ENCODE data around the gene TBC1D22B.

Gene TBC1D22B

GRCh38 chr6:37239950-37240713 lies 17.4 kb upstream of the TBC1D22B start:
- peak; percentile 56 to 63 for DNase-seq (ENCODE audit: low read depth in 2 of 2)

- DNase-seq (ENCODE audit: low read depth in 2 of 2) = no peak
Measured at GRCh38 chr6:37241131-37241530, 16.4 kb upstream of the TBC1D22B start.

- DNase-seq (ENCODE audit: low read depth in 2 of 2) = no peak
Measured at GRCh38 chr6:37241775-37242428, 15.7 kb upstream of the TBC1D22B start.

GRCh38 chr6:37242429-37243052 lies 15.0 kb upstream of the TBC1D22B start:
- no peak for DNase-seq (ENCODE audit: low read depth in 2 of 2)

- DNase-seq (ENCODE audit: low read depth in 2 of 2) = no peak
Measured at GRCh38 chr6:37243131-37243815, 14.3 kb upstream of the TBC1D22B start.

GRCh38 chr6:37243816-37244370 lies 13.7 kb upstream of the TBC1D22B start:
- DNase-seq (ENCODE audit: low read depth in 2 of 2) = no peak

- DNase-seq (ENCODE audit: low read depth in 2 of 2) = no peak
Measured at GRCh38 chr6:37244430-37245310, 12.9 kb upstream of the TBC1D22B start.

GRCh38 chr6:37251211-37251780 lies 6.3 kb upstream of the TBC1D22B start:
- no peak for DNase-seq (ENCODE audit: low read depth in 2 of 2)

- no peak for DNase-seq (ENCODE audit: low read depth in 2 of 2)
Measured at GRCh38 chr6:37253486-37254007, 4.0 kb upstream of the TBC1D22B start.

- DNase-seq (ENCODE audit: low read depth in 2 of 2) = no peak
Measured at GRCh38 chr6:37254881-37255280, 2.7 kb upstream of the TBC1D22B start.

- no peak for DNase-seq (ENCODE audit: low read depth in 2 of 2)
Measured at GRCh38 chr6:37256692-37257319, 766 bp upstream of the TBC1D22B start.

GRCh38 chr6:37257320-37257633 lies 295 bp upstream of the TBC1D22B start:
- DNase-seq (ENCODE audit: low read depth in 2 of 2) = no peak

- DNase-seq (ENCODE audit: low read depth in 2 of 2) = no peak
Measured at GRCh38 chr6:37258405-37259105, 983 bp downstream of the TBC1D22B start.

GRCh38 chr6:37259191-37259590 lies 1.6 kb downstream of the TBC1D22B start:
- no peak for DNase-seq (ENCODE audit: low read depth in 2 of 2)

GRCh38 chr6:37260040-37260439 lies 2.5 kb downstream of the TBC1D22B start:
- no peak for DNase-seq (ENCODE audit: low read depth in 2 of 2)

- no peak for DNase-seq (ENCODE audit: low read depth in 2 of 2)
Measured at GRCh38 chr6:37260444-37260843, 2.9 kb downstream of the TBC1D22B start.

GRCh38 chr6:37261198-37261597 lies 3.6 kb downstream of the TBC1D22B start:
- no peak for DNase-seq (ENCODE audit: low read depth in 2 of 2)

GRCh38 chr6:37262446-37263026 lies 5.0 kb downstream of the TBC1D22B start:
- no peak for DNase-seq (ENCODE audit: low read depth in 2 of 2)

GRCh38 chr6:37265001-37265400 lies 7.4 kb downstream of the TBC1D22B start:
- DNase-seq (ENCODE audit: low read depth in 2 of 2) = no peak
